HFFc6 (cell line): ENCODE measurements around the gene CRB2. TPM values are rescaled to one million over a fixed set of nuclear protein-coding genes. Genes with fewer than 3 reads are reported as not detected.

Source experiments
- DNase-seq: peaks from one replicate; pipeline ENCODE4 v3.0.0-alpha.2; 2018
- H3K27ac Mint-ChIP-seq: 2 replicates; pipeline ENCODE4 v1.8.0; 2020; ENCODE audit warnings: mild to moderate bottlenecking, mixed read lengths
- H3K27me3 Mint-ChIP-seq: 2 replicates; pipeline ENCODE4 v1.8.0; 2021; ENCODE audit warnings: mild to moderate bottlenecking, moderate library complexity, mixed read lengths; ENCODE audit not compliant: insufficient read depth
- H3K36me3 Mint-ChIP-seq: 2 replicates; pipeline ENCODE4 v1.8.0; 2021; ENCODE audit warnings: low read depth, mixed read lengths
- H3K4me1 Mint-ChIP-seq: 2 replicates; pipeline ENCODE4 v1.8.0; 2020; ENCODE audit warnings: low read depth, mixed read lengths
- H3K4me3 Mint-ChIP-seq: 2 replicates; pipeline ENCODE4 v1.8.0; 2020; ENCODE audit warnings: mild to moderate bottlenecking, moderate library complexity, mixed read lengths
- H3K9me3 Mint-ChIP-seq: 2 replicates; pipeline ENCODE4 v1.8.0; 2020; ENCODE audit warnings: mild to moderate bottlenecking, mixed read lengths
- CTCF ChIP-seq: fragments of 200-600 bp; sonication (generic); IDR thresholded peaks from 2 replicates; pipeline ENCODE4 v1.5.0; 2021; ENCODE audit warnings: antibody characterized with exemption, mild to moderate bottlenecking
- total RNA-seq, 6 experiments: library from RNA; stranded (reverse); fragmentation: NEBNext Ultra II Directional; extraction: Animal tissue kit (Norgen Biotek cat#: 25700); gene quantifications; 2 replicates in 1 of 6; 3 replicates in 5 of 6; pipeline ENCODE4 v1.2.3, GENCODE V29; 2021

Gene CRB2
- total RNA-seq, 6 experiments from 2014 or later: not detected

- no peak overlapping the region for H3K4me3 Mint-ChIP-seq
These were observed 46.0 kb downstream of the CRB2 start for GRCh38 chr9:123401879-123402513.

GRCh38 chr9:123402981-123403509 is 47.0 kb downstream of the CRB2 start:
- H3K9me3 Mint-ChIP-seq: no peaks in the 10 kb centered on the region
- DNase-seq: no peak
- H3K36me3 Mint-ChIP-seq: no peaks in the 10 kb centered on the region
- no peaks in the 10 kb centered on the region for H3K4me1 Mint-ChIP-seq
- H3K4me3 Mint-ChIP-seq: no peak overlapping the region
- no peaks in the 10 kb centered on the region for H3K27me3 Mint-ChIP-seq
- no peak for TF ChIP-seq CTCF
- no peak overlapping the region for H3K27ac Mint-ChIP-seq

More at GRCh38 chr9:123401879-123402513, 46.0 kb downstream of the CRB2 start:
- TF ChIP-seq CTCF: peak; percentile 83
- Mint-ChIP-seq H3K9me3 (no peaks in the 10 kb centered on the region), H3K36me3 (no peaks in the 10 kb centered on the region), H3K27me3 (no peaks in the 10 kb centered on the region), H3K27ac (no peak overlapping the region; the same call in 1 of the 2 replicates), H3K4me1 (no peaks in the 10 kb centered on the region)
- peak; percentile 35 for DNase-seq

- Mint-ChIP-seq H3K4me3 (no peak overlapping the region), H3K9me3 (no peaks in the 10 kb centered on the region), H3K36me3 (no peaks in the 10 kb centered on the region), H3K27me3 (no peaks in the 10 kb centered on the region), H3K4me1 (no peaks in the 10 kb centered on the region), H3K27ac (no peak overlapping the region)
- DNase-seq: no peak
- no peak for TF ChIP-seq CTCF
These were observed 50.0 kb downstream of the CRB2 start for GRCh38 chr9:123406016-123406415.

- H3K4me1 Mint-ChIP-seq: no peaks in the 10 kb centered on the region
- DNase-seq: no peak
- H3K27ac Mint-ChIP-seq: no peak overlapping the region
- H3K36me3 Mint-ChIP-seq: no peaks in the 10 kb centered on the region
- H3K9me3 Mint-ChIP-seq: no peaks in the 10 kb centered on the region
- no peak for TF ChIP-seq CTCF
- H3K4me3 Mint-ChIP-seq: no peak overlapping the region
- H3K27me3 Mint-ChIP-seq: no peaks in the 10 kb centered on the region
These were observed 50.8 kb downstream of the CRB2 start for GRCh38 chr9:123406691-123407216.

- TF ChIP-seq CTCF: no peak
- Mint-ChIP-seq H3K9me3 (no peaks in the 10 kb centered on the region), H3K36me3 (no peaks in the 10 kb centered on the region), H3K4me1 (no peaks in the 10 kb centered on the region), H3K27ac (no peak overlapping the region), H3K4me3 (no peak overlapping the region), H3K27me3 (no peaks in the 10 kb centered on the region)
- no peak for DNase-seq
These were observed 51.3 kb downstream of the CRB2 start for GRCh38 chr9:123407217-123407851.
